OCI-LY7 (cell line): Measurements from ENCODE around the gene PIP4K2A.

ENCODE experiments used
- EZH2phosphoT487 ChIP-seq: fragments of 200-600 bp; sonication (generic); IDR thresholded peaks from 2 replicates; pipeline ENCODE4 v1.6.1; 2018; ENCODE audit warnings: low read depth, borderline replicate concordance, mild to moderate bottlenecking, mixed run types, antibody characterized with exemption, low read length, moderate library complexity, mixed read lengths
- TF ChIP-seq, protein P1 (sequence below): fragments of 200-600 bp; sonication (generic); conservative IDR thresholded peaks from 2 replicates; pipeline ENCODE4 v1.5.1; 2014; ENCODE audit warnings: mild to moderate bottlenecking, antibody characterized with exemption, low read length, moderate library complexity, mixed read lengths

- TF ChIP-seq, protein P1, sequence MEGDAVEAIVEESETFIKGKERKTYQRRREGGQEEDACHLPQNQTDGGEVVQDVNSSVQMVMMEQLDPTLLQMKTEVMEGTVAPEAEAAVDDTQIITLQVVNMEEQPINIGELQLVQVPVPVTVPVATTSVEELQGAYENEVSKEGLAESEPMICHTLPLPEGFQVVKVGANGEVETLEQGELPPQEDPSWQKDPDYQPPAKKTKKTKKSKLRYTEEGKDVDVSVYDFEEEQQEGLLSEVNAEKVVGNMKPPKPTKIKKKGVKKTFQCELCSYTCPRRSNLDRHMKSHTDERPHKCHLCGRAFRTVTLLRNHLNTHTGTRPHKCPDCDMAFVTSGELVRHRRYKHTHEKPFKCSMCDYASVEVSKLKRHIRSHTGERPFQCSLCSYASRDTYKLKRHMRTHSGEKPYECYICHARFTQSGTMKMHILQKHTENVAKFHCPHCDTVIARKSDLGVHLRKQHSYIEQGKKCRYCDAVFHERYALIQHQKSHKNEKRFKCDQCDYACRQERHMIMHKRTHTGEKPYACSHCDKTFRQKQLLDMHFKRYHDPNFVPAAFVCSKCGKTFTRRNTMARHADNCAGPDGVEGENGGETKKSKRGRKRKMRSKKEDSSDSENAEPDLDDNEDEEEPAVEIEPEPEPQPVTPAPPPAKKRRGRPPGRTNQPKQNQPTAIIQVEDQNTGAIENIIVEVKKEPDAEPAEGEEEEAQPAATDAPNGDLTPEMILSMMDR, result no peak
- TF ChIP-seq EZH2phosphoT487, result no peak
Measured at GRCh38 chr10:22552888-22553378, 161.4 kb downstream of the PIP4K2A start.
